ENCODE measurements around the gene ADCY3.
"Not testable (repeated sequence)": the region's sequence is repeated elsewhere in the genome, so short reads cannot be mapped to it uniquely, and the experiment has no call there.

ADCY3 gene

DNA sequence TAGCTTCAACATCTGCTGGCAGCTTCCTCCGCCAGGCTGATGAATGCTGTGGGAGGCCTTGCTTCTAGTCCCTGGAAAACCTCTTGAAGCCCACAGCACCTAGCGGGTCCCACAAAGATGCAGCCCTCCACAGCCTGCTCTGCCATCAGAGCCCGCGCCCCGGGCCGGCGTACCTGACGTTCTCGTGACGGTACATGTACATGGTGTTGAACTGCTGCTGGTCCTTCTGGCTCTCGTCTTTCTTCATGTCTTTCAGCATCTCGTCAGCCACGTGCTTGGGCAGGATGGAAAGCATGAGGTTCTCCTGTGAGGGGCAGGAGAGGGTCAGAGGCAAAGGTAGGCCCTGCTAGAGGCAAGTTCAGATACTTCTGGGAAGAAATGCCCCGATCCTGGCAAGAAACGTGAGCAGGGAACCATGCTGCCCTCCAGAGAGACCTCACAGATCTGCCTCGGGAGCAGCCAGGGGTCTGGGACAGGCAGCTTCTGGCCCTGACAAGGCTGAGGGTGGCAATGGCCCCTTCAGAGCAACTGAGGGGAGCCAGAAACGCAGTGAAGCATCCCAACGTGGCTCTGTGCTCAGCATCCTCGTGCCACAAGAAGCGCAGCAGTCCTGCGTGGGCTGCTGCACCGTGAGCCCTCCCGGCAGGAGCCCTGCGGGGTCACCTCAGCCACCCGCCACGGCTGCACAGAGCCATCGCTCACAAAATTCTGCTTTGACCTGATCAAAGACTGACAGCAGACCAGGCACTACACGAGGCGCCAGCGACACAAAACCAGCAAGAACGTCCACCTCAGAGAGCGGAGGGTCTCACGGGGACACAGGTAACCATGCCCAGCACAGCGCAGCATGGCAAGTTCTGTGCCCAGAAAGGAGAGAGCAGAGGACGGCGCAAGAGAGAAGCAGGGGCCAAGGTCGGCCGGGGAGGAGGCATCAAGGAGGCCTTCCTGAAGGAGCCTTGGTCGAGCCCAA is 77.7 kb downstream of the ADCY3 start:
- no peak for DNase-seq

- DNase-seq = no peak
These were observed 78.8 kb downstream of the ADCY3 start for GRCh38 chr2:24840962-24841945.

GRCh38 chr2:24840164-24840869 is 79.7 kb downstream of the ADCY3 start:
- no peak for DNase-seq

GRCh38 chr2:24839729-24840128 is 80.3 kb downstream of the ADCY3 start:
- no peak for DNase-seq

DNA sequence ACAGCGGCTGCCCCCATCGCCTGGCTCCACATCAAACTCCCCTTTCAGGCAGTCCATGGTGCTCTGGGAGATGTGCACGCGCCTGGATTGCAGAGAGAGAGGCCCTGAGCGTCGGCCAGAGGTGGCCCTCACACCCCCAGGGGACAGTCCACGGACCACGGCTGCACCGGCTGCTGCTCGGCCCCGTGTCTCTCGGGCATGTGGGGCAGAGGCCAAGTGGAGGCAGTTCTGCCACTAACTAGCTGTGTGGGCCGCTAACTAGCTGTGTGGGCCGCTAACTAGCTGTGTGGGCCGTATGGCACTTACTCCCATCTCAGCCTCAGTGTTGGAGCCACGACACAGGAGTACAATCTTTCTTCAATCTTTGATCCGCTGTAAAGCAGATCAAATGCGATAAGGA is 81.5 kb downstream of the ADCY3 start:
- no peak for DNase-seq

GRCh38 chr2:24837996-24838513 is 82.0 kb downstream of the ADCY3 start:
- no peak for DNase-seq

- no peak for DNase-seq
These were observed 83.3 kb downstream of the ADCY3 start for GRCh38 chr2:24836706-24837105.

- DNase-seq = no peak
These were observed 83.8 kb downstream of the ADCY3 start for GRCh38 chr2:24836206-24836605.

DNA sequence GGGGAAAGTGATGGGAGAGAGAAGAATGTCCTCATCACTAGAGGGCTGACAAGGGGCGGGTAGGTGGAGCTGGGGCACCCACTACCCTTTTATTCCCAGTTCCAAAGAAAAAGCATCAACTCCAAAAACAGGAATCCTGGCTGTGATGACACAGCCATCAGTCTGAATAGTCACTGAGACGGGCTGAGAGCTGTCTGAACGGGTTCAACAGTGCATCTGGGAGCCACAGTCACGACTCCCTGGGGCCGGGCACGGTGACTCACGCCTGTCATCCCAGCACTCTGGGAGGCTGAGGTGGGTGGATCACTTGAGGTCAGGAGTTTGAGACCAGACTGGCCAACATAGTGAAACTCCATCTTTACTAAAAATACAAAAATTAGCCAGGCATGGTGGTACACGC is 84.6 kb downstream of the ADCY3 start:
- not testable (repeated sequence) for DNase-seq

DNA sequence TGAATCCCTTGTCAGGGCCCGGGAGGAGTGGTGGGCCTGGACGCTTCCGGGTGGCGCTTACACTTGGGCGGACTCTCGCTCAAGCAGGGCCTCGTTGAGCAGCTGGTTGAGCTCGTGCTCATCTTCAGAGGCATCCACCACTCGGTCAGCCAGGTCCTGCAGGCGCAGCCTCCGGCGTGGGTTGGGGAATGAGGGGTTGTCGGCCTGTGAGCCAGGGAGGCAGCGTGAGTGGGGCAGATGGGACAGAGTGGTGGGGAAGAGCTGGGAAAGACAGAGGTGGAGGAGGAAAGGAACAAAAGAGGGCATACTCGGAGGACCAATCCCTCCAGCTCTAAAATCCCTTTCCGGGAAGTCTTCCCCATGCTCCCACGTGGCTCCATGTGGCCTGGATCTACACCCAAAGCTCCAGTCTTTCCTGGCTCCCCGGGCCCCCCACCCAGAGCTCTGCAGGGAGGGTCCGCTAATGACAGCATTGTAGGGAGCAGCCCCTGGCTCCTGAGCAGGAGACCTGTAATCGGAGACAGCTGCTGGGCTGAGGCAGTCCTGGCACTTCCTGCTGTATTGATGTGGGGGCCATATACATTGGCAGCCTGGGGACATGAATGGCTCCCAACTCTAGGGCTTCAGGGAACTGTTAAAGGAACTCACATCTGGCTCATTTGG is 85.2 kb downstream of the ADCY3 start:
- DNase-seq = no peak

DNA sequence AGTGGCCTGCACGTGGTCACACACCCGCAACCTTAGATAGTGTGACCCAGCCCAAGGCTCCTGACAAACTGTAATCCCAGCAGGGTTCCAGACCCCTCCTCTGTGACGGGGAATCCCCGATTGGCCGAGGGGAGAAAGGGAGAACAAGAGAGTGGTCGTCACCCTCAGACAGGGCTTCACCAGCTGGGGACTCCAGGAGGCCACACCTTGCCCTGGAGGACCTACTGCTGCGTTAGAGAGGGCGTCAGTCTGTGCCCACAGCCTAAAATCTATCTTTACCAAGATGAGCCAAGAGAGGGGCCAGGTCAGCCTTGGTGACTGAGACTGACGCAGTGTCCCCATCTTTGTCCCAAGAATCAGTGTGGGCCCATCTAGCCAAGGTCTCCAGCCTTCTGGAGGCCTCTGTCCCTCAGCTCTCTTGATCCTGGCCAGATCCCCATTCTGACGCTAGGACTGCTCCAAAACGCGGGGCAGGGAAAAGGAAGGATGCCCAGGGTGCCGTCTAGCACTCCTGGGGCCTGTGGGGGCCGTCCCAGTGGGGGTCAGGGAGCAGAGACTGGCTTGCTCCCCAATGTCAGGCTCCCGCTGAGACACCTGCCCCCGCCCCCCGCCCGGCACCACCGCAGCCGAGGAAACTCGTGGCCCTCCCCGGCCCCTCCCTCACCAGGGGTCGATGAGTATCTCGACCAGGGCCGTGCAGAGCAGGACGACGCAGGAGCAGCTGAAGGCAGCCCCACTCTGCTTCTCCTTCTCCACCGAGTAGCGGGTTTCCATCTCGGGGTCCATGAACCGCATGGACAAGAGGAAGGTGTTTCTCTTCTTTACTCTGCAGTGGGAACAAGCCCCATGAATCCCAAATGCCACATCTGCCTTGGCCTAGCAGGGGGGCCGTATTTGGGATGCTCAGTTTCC is 86.0 kb downstream of the ADCY3 start:
- no peak for DNase-seq

GRCh38 chr2:24832931-24833701 is 86.9 kb downstream of the ADCY3 start:
- DNase-seq = no peak

GRCh38 chr2:24832521-24832920 is 87.5 kb downstream of the ADCY3 start:
- DNase-seq = no peak

- no peak for DNase-seq
These were observed 88.0 kb downstream of the ADCY3 start for GRCh38 chr2:24832073-24832461.

GRCh38 chr2:24831221-24832072 is 88.6 kb downstream of the ADCY3 start:
- no peak for DNase-seq

DNA sequence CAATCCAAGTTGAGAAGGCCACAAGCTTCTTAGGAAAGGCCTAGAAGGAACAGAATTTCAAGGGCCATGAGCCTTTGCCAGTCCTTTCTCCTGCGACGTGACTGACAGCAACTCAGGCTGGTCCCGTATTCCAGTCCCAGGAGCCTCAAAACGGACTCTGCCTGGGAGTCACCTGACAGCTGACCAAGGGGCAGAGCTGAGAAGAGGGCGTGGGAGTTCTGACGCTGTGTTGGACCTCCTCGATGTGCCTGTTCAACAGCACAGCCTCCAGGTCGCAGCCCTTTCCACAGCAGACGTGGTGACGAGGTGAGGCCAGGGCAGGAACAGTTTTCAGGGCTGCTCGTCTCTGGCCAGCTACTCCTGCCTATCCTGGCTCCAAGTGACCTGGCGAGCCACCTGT is 89.3 kb downstream of the ADCY3 start:
- DNase-seq = no peak

DNA sequence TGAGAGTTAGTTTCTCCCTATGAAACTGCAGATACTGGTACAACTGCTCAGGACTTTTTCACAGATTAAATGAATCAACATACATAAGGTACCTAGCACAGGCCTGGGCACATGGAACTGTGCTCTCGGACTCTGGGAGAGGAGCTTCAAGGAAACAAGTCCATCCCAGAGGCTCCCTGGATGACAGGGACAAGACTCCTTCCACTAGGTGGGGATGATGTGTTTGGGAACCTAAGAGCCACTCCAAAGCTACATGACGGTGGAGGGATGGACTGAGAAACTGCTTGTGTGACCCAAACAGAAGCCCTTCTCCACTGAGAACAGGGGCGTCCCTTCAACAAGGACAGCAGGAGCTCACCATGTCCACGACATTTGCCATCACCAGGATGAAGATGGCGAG is 89.7 kb downstream of the ADCY3 start:
- DNase-seq = no peak

DNA sequence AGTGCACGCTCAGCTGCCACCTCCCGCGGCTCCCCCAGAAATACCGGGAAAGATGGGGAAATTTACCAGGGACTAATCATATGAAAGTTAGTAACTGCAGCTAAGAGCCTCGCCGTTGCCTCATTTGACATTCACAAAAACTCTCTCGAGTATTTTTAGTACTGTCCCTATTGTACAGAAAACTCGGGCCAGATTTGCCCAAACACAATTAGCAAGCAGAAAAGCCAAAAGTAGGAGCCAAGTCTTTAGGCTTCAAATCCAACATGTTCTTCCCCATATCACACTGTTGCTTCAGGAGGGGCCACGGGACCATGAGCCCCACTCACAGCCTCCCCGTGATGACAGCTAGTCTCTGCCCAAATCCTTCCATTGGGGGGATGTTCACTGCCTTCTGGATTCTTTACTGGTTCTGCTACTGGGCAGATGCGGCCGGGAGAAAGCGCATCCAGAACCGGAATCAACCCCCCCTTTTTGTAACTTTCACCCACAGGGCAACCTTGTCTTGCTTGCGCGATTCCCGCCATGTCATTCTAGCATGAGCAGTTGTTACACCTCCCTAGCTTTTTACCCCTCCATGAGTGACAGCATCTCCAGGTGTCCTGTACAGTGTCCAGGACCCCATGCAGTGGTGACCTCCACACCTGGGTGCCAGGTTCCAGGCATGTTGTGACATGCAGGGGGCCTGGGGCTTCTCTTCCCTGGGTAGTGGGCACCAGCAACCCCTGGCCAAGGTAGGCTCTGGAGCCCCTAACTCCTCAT is 91.6 kb downstream of the ADCY3 start:
- no peak for DNase-seq

Measured in NCI-H187 (cell line).